Lung (tissue), 12 donors: Measurements from ENCODE around the gene MND1. TPM values are rescaled to one million over a fixed set of nuclear protein-coding genes. Genes with fewer than 3 reads are reported as not detected.

Experiments
- ATAC-seq: fragments of 200-7000 bp; cut with Tn5 transposase; one replicate; pipeline ENCODE4 v1.9.1; 2020; ENCODE audit warnings: moderate number of reproducible peaks; ENCODE audit not compliant: insufficient read depth, low FRiP score
- DNase-seq, 3 donors: peaks; one replicate each; pipeline ENCODE4 v3.0.0-alpha.2; 2013 to 2017
- H3K27ac ChIP-seq, 2 donors: one replicate each; pipeline ENCODE4 v1.5.1; 2013; ENCODE audit warnings: mild to moderate bottlenecking in 2 of 2, moderate library complexity in 2 of 2, control low read depth in 1 of 2, inconsistent platforms in 1 of 2, low read depth in 1 of 2, low read length in 1 of 2
- H3K27me3 ChIP-seq, 3 donors: one replicate each; pipeline ENCODE4 v1.5.1; 2013; ENCODE audit warnings: low read length in 2 of 3; ENCODE audit not compliant: control insufficient read depth in 3 of 3, insufficient read depth in 3 of 3
- H3K36me3 ChIP-seq, 4 donors: one replicate each; pipeline ENCODE4 v1.5.1; 2013; ENCODE audit warnings: low read length in 4 of 4, mild to moderate bottlenecking in 1 of 4, moderate library complexity in 1 of 4; ENCODE audit not compliant: control insufficient read depth in 4 of 4, insufficient read depth in 4 of 4
- H3K4me1 ChIP-seq, 5 donors: one replicate each; pipeline ENCODE4 v1.5.1; 2013; ENCODE audit warnings: low read length in 5 of 5, mild to moderate bottlenecking in 2 of 5, moderate library complexity in 1 of 5; ENCODE audit not compliant: control insufficient read depth in 5 of 5, insufficient read depth in 5 of 5
- H3K4me3 ChIP-seq: one replicate; pipeline ENCODE4 v1.5.1; 2013; ENCODE audit warnings: mild to moderate bottlenecking, control low read depth, moderate library complexity
- H3K9ac ChIP-seq, 2 donors: one replicate each; pipeline ENCODE4 v1.5.1; 2013; ENCODE audit warnings: low read length in 2 of 2, control low read depth in 1 of 2; ENCODE audit not compliant: insufficient read depth in 1 of 2
- H3K9me3 ChIP-seq, 4 donors: one replicate each; pipeline ENCODE4 v1.5.1; 2013; ENCODE audit warnings: low read length in 3 of 4, mild to moderate bottlenecking in 1 of 4, moderate library complexity in 1 of 4; ENCODE audit not compliant: control insufficient read depth in 4 of 4, insufficient read depth in 3 of 4
- CTCF ChIP-seq: IDR thresholded peaks from 2 replicates; pipeline ENCODE4 v1.5.1; 2012; ENCODE audit warnings: mild to moderate bottlenecking; ENCODE audit errors: control extremely low read depth, extremely low read depth
- WGBS, 2 donors: extraction: QIAGEN DNeasy Blood & Tissue Kit; methylation state at CpG; one replicate each; pipeline ENCODE4 v1.1.7; 2013; 5-methylcytosine and 5-hydroxymethylcytosine counted together
- polyA plus RNA-seq, 2 donors: library from polyadenylated mRNA; stranded (reverse); fragments of 200-250 nt; gene quantifications; one replicate each; pipeline ENCODE4 v1.2.1, GENCODE V29; 2013
- total RNA-seq, 2 donors: library from RNA; depleted of rRNA in 1 of 2; stranded (reverse); fragments of >200 nt in 1 of 2; gene quantifications; one replicate each; pipeline ENCODE4 v1.2.1, GENCODE V29; 2014 to 2021
- donor health status: control.
- donor health status: control.
- donor health status: Bipolar disorder and iron deficiency.
- donor health status: healthy.
- donor health status: DM: yes; HTN: yes; CAD: no.

Gene MND1
- total and polyA plus RNA-seq, 4 donors: 0.80 to 4.4 (median 1.2) TPM

GRCh38 chr4:153433754-153434105 lies 89.2 kb downstream of the MND1 start:
- DNase-seq: no peak
- H3K27ac ChIP-seq: no peak overlapping the region
- TF ChIP-seq CTCF: no peak
- H3K4me3 ChIP-seq: no peak overlapping the region
- H3K9me3 ChIP-seq: no peaks in the 10 kb centered on the region
- WGBS, 2 donors: 25 to 41% methylated on average over 3 of the region's 3 CpGs
- H3K9ac ChIP-seq: no peak overlapping the region
- H3K27me3 ChIP-seq: no peaks in the 10 kb centered on the region
- no peak for ATAC-seq
- H3K4me1 ChIP-seq: no peaks in the 10 kb centered on the region
- no peaks in the 10 kb centered on the region for H3K36me3 ChIP-seq

DNA sequence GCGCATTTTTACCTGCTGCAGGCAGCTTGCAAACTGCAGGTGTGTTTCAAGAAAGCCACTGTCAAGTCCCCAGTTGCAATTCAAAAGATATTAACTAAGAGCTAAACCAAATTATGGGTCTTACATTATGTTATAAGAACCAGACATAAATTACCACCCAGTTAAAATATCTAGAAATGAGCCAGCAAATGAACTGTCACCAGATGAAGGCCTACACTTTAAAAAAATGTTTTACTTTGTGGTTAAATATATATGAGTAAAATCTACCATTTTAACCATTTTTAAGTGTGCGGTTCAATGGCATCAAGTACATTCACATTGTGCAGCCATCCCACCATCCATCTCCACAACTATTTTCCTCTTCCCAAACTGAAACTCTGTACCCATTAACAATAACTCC lies 89.7 kb downstream of the MND1 start:
- H3K4me3 ChIP-seq: no peak overlapping the region
- no peaks in the 10 kb centered on the region for H3K9me3 ChIP-seq
- no peak overlapping the region for H3K9ac ChIP-seq
- no peaks in the 10 kb centered on the region for H3K27me3 ChIP-seq
- WGBS, 2 donors: 53 to 65% methylated on average over 2 of the region's 2 CpGs
- H3K36me3 ChIP-seq: no peaks in the 10 kb centered on the region
- H3K4me1 ChIP-seq: no peaks in the 10 kb centered on the region
- TF ChIP-seq CTCF: no peak
- no peak for DNase-seq
- no peak overlapping the region for H3K27ac ChIP-seq
- ATAC-seq: no peak

GRCh38 chr4:153438916-153439756 lies 94.6 kb downstream of the MND1 start:
- TF ChIP-seq CTCF: no peak
- no peak for ATAC-seq

More at GRCh38 chr4:153438916-153439756, 94.6 kb downstream of the MND1 start:
- no peak for DNase-seq
- Histone ChIP-seq H3K4me1 (peaks cover 0 to 2% (median 0%) of the 10 kb centered on the region in 5 donors), H3K36me3 (no peaks in the 10 kb centered on the region), H3K9me3 (no peaks in the 10 kb centered on the region), H3K4me3 (no peak overlapping the region), H3K27ac (no peak overlapping the region), H3K27me3 (no peaks in the 10 kb centered on the region), H3K9ac (no peak overlapping the region)
- 68 to 74% methylated on average over 13 of the region's 13 CpGs for WGBS, 2 donors
